Neuronal stem cell (in vitro differentiated cells): ENCODE data around the gene PIEZO1.

Source experiments
- DNase-seq: peaks from one replicate; pipeline ENCODE4 v3.0.0-alpha.2; 2013; ENCODE audit warnings: low spot score
- H2AFZ ChIP-seq: one replicate; pipeline ENCODE4 v1.6.1; 2013; ENCODE audit warnings: mild to moderate bottlenecking, low read length, inconsistent platforms
- H2AK5ac ChIP-seq: 2 replicates; pipeline ENCODE4 v1.6.1; 2013; ENCODE audit warnings: low read depth, mild to moderate bottlenecking, inconsistent platforms, low read length, moderate library complexity, mixed read lengths
- H2BK120ac ChIP-seq: 2 replicates; pipeline ENCODE4 v1.6.1; 2013; ENCODE audit warnings: low read depth, mild to moderate bottlenecking, inconsistent platforms, low read length, moderate library complexity, mixed read lengths
- H2BK12ac ChIP-seq: one replicate; pipeline ENCODE4 v1.6.1; 2013; ENCODE audit warnings: low read length, inconsistent platforms
- H2BK15ac ChIP-seq: 2 replicates; pipeline ENCODE4 v1.6.1; 2013; ENCODE audit warnings: mild to moderate bottlenecking, low read length, inconsistent platforms, mixed read lengths
- H2BK5ac ChIP-seq: one replicate; pipeline ENCODE4 v1.6.1; 2013; ENCODE audit warnings: inconsistent platforms, mild to moderate bottlenecking, low read length, moderate library complexity
- H3K14ac ChIP-seq: one replicate; pipeline ENCODE4 v1.6.1; 2013; ENCODE audit warnings: low read length, inconsistent platforms
- H3K18ac ChIP-seq: 2 replicates; pipeline ENCODE4 v1.6.1; 2013; ENCODE audit warnings: low read length, inconsistent platforms
- H3K23ac ChIP-seq: 2 replicates; pipeline ENCODE4 v1.6.1; 2013; ENCODE audit warnings: low read depth, mild to moderate bottlenecking, mixed read lengths, low read length, inconsistent platforms; ENCODE audit not compliant: poor library complexity
- H3K27ac ChIP-seq: replicated peaks from 3 replicates; pipeline ENCODE4 v1.5.1; 2013; ENCODE audit warnings: low read length, inconsistent platforms
- H3K27me3 ChIP-seq, 3 experiments: 2 replicates each; pipeline ENCODE4 v1.6.1; 2013; ENCODE audit warnings: low read length in 3 of 3, mild to moderate bottlenecking in 2 of 3, inconsistent platforms in 1 of 3, low read depth in 1 of 3, mixed read lengths in 1 of 3, moderate library complexity in 1 of 3; ENCODE audit not compliant: control insufficient read depth in 3 of 3, insufficient read depth in 3 of 3
- H3K36me3 ChIP-seq, 2 donors: replicated peaks in 1 of 2; 2 replicates each; pipeline ENCODE4 v1.6.1; 2013; ENCODE audit warnings: low read length in 2 of 2; ENCODE audit not compliant: control insufficient read depth in 2 of 2, insufficient read depth in 2 of 2
- H3K4ac ChIP-seq: 2 replicates; pipeline ENCODE4 v1.6.1; 2013; ENCODE audit warnings: inconsistent platforms, mild to moderate bottlenecking, low read length, moderate library complexity
- H3K4me1 ChIP-seq, 2 donors: 1 replicate in 1 of 2; 2 replicates in 1 of 2; pipeline ENCODE4 v1.6.1; 2013; ENCODE audit warnings: low read length in 2 of 2, low read depth in 1 of 2; ENCODE audit not compliant: control insufficient read depth in 2 of 2, insufficient read depth in 1 of 2
- H3K4me2 ChIP-seq: one replicate; pipeline ENCODE4 v1.6.1; 2013; ENCODE audit warnings: mild to moderate bottlenecking, low read length, inconsistent platforms; ENCODE audit not compliant: insufficient read depth, poor library complexity, severe bottlenecking
- H3K4me3 ChIP-seq, 2 donors: 2 replicates each; pipeline ENCODE4 v1.5.1; 2013; ENCODE audit warnings: low read length in 2 of 2, mild to moderate bottlenecking in 2 of 2, inconsistent platforms in 1 of 2, moderate library complexity in 1 of 2
- H3K79me1 ChIP-seq: one replicate; pipeline ENCODE4 v1.6.1; 2013; ENCODE audit warnings: low read depth, mild to moderate bottlenecking, inconsistent platforms, low read length, moderate library complexity
- H3K9ac ChIP-seq: one replicate; pipeline ENCODE4 v1.6.1; 2013; ENCODE audit warnings: mild to moderate bottlenecking, low read depth, low read length, inconsistent platforms; ENCODE audit not compliant: poor library complexity
- H3K9me3 ChIP-seq, 2 donors: replicated peaks in 1 of 2; 2 replicates each; pipeline versions ENCODE3 to v1.6.1; 2013; ENCODE audit warnings: low read length in 2 of 2, mild to moderate bottlenecking in 2 of 2, inconsistent platforms in 1 of 2, low read depth in 1 of 2, mixed read lengths in 1 of 2, moderate library complexity in 1 of 2; ENCODE audit not compliant: control insufficient read depth in 2 of 2, insufficient read depth in 1 of 2
- H4K8ac ChIP-seq: one replicate; pipeline ENCODE4 v1.6.1; 2013; ENCODE audit warnings: low read depth, mild to moderate bottlenecking, inconsistent platforms, low read length, moderate library complexity
- H4K91ac ChIP-seq: one replicate; pipeline ENCODE4 v1.6.1; 2013; ENCODE audit warnings: low read length, low read depth, mild to moderate bottlenecking, inconsistent platforms; ENCODE audit not compliant: poor library complexity
- whole genome bisulfite sequencing, 2 donors: extraction: QIAGEN DNeasy Blood & Tissue Kit; methylation state at CpG; one replicate each; pipeline ENCODE4 v1.1.7; 2013; ENCODE audit warnings: missing lambda C conversion rate in 2 of 2, mixed read lengths in 1 of 2; ENCODE audit not compliant: insufficient read length in 2 of 2, insufficient replicate concordance in 1 of 2; ENCODE audit errors: extremely low coverage in 2 of 2; 5-methylcytosine and 5-hydroxymethylcytosine counted together

PIEZO1 gene

DNA sequence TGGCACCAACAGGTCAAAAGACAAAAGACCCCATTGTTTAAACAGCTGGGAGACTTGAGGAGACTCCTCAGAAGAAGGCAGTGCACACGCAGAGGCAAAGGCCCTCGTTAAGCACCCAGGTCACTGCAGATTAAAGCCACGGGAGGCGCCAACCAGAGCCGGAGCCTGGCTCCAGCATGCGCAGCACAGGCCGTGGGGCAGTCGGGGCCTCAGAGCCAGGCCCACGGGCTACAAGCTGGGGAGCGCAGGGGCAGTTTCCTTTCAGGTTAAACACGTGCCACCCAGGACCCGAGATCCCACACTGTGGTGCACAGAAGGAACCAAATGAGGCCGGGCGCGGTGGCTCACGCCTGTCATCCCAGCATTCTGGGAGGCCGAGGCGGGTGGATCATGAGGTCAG is 9.2 kb downstream of the PIEZO1 start:
- no peak overlapping the region for H3K23ac ChIP-seq
- peaks cover 27 to 35% of the 10 kb centered on the region in 2 donors for H3K4me1 ChIP-seq
- no CpG with 5 or more reads among the region's 18 CpGs for WGBS, 2 donors
- H4K8ac ChIP-seq, result no peak overlapping the region
- peak overlapping the region; percentile 52 for H2AK5ac ChIP-seq
- H2BK12ac ChIP-seq, result peak overlapping the region; percentile 99
- no peaks in the 10 kb centered on the region for H3K36me3 ChIP-seq
- peaks cover 9% of the 10 kb centered on the region for H3K79me1 ChIP-seq
- H3K14ac ChIP-seq, result peak overlapping the region; percentile 94
- H3K27me3 ChIP-seq, result peaks cover 0 to 8% (median 0%) of the 10 kb centered on the region in 3 experiments
- H3K4me3 ChIP-seq, result no peak overlapping the region
- no peak for DNase-seq
- peak overlapping the region; percentile 75 for H2BK15ac ChIP-seq
- no peak overlapping the region for H4K91ac ChIP-seq
- H3K4me2 ChIP-seq, result no peak overlapping the region
- H3K9ac ChIP-seq, result no peak overlapping the region
- H2AFZ ChIP-seq, result no peak overlapping the region
- H3K18ac ChIP-seq, result peak overlapping the region; percentile 27
- peaks cover 0 to 2% of the 10 kb centered on the region in 2 donors for H3K9me3 ChIP-seq
- H3K27ac ChIP-seq, result no peak overlapping the region
- H2BK120ac ChIP-seq, result no peak overlapping the region
- no peak overlapping the region for H2BK5ac ChIP-seq
- no peak overlapping the region for H3K4ac ChIP-seq

DNA sequence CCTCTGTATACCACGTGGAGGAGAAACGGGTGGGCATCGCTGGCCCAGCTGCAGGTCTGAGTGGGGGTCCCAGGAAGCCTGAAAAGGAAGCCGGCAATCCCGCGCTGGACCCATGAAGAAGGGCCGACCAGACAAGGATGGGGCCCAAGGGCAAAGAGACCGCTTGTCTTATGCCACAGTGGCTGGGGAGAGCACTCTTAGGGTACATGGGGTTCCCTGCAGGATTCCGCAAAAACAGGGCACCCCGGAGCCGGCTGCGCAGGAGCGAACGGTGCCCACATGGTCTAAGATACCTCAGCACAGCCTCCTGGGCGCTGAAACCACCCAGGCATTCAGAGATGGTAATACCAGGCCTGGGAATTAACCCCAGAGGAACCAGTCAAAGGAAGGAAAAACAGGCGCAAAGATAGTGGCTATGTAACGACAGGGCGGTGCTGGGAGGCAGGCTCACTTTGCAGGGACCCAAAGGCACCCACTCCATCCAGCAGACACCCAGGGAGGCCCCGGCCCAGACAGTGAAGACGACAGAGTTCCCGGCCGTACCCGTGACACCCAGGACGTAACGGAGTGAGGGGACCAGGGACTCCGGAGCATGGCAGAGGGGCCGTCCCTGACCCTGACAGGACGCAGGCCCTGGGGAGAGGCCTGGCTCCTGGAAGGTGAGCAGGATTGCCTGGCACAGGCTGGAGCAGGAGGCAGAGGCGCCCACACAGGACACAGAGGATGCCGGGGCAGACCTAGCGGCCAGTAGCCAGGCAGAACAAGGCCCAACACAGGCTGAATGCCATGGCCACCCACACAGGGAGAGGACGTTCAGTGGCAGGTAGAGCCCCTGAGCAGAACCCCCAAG is 10.3 kb downstream of the PIEZO1 start:
- Histone ChIP-seq H3K23ac (peak overlapping the region; percentile 5), H3K4me2 (no peak overlapping the region), H3K9me3 (peaks cover 0 to 2% of the 10 kb centered on the region in 2 donors), H2BK5ac (no peak overlapping the region), H3K36me3 (no peaks in the 10 kb centered on the region), H4K91ac (peak overlapping the region; percentile 22), H2AK5ac (peak overlapping the region; percentile 72), H3K79me1 (peaks cover 11% of the 10 kb centered on the region), H3K9ac (no peak overlapping the region), H2BK15ac (peak overlapping the region; percentile 83), H2AFZ (no peak overlapping the region), H3K14ac (peak overlapping the region; percentile 14), H2BK120ac (no peak overlapping the region), H3K27me3 (peaks cover 0 to 16% (median 0%) of the 10 kb centered on the region in 3 experiments), H3K4me3 (no peak overlapping the region), H2BK12ac (peak overlapping the region; percentile 97), H3K18ac (peak overlapping the region; percentile 93), H3K4ac (no peak overlapping the region), H3K4me1 (peaks cover 33 to 35% of the 10 kb centered on the region in 2 donors), H3K27ac (no peak overlapping the region), H4K8ac (no peak overlapping the region)
- WGBS, 2 donors, result no CpG with 5 or more reads among the region's 32 CpGs
- DNase-seq, result no peak

GRCh38 chr16:88773812-88774291 is 11.2 kb downstream of the PIEZO1 start:
- Histone ChIP-seq H2BK15ac (peak overlapping the region; percentile 75), H3K9ac (peak overlapping the region; percentile 44), H3K4me3 (no peak overlapping the region), H2AK5ac (peak overlapping the region; percentile 52), H3K79me1 (peaks cover 11% of the 10 kb centered on the region), H3K36me3 (no peaks in the 10 kb centered on the region), H2AFZ (no peak overlapping the region), H3K4ac (no peak overlapping the region), H4K91ac (peak overlapping the region; percentile 79), H3K4me1 (peaks cover 34 to 38% of the 10 kb centered on the region in 2 donors), H3K27me3 (peaks cover 0 to 16% (median 0%) of the 10 kb centered on the region in 3 experiments), H3K27ac (no peak overlapping the region), H3K4me2 (no peak overlapping the region), H4K8ac (no peak overlapping the region), H3K23ac (peak overlapping the region; percentile 91), H2BK120ac (no peak overlapping the region), H3K18ac (peak overlapping the region; percentile 93), H3K14ac (peak overlapping the region; percentile 21), H2BK12ac (no peak overlapping the region), H3K9me3 (peaks cover 0 to 2% of the 10 kb centered on the region in 2 donors), H2BK5ac (no peak overlapping the region)
- no CpG with 5 or more reads among the region's 12 CpGs for WGBS, 2 donors
- DNase-seq, result no peak
